Activated CD8-positive, alpha-beta T cell treated with anti-CD3 and anti-CD28 coated beads for 36 hours (primary cell): ENCODE measurements around the gene KCNMA1. TPM values are rescaled to one million over a fixed set of nuclear protein-coding genes. Genes with fewer than 3 reads are reported as not detected.

Experiments
- ATAC-seq: fragments of 200-7000 bp; cut with Tn5 transposase; one replicate; pipeline ENCODE4 v1.10.0; 2021; ENCODE audit warnings: mild to moderate bottlenecking, moderate library complexity
- CTCF ChIA-PET: fragments of 350-600 bp; sonication (Branson Sonifier 250); formaldehyde crosslinking; loops from one replicate; lab custom pipeline; 2021; ENCODE audit warnings: antibody characterized with exemption; lab: Charles Lee
- POLR2A ChIA-PET: fragments of 350-600 bp; sonication (Branson Sonifier 250); formaldehyde crosslinking; loops from one replicate; lab custom pipeline; 2021; ENCODE audit warnings: antibody characterized with exemption; lab: Charles Lee
- DNase-seq: peaks from one replicate; pipeline ENCODE4 v3.0.0-alpha.2; 2020
- H3K27ac Mint-ChIP-seq: one replicate; pipeline ENCODE4 v1.8.0; 2021; ENCODE audit warnings: mild to moderate bottlenecking, mixed read lengths
- H3K27me3 Mint-ChIP-seq: one replicate; pipeline ENCODE4 v1.8.0; 2021; ENCODE audit warnings: mixed read lengths
- H3K36me3 Mint-ChIP-seq: one replicate; pipeline ENCODE4 v1.8.0; 2021; ENCODE audit warnings: low read depth, mixed read lengths
- H3K4me1 Mint-ChIP-seq: one replicate; pipeline ENCODE4 v1.8.0; 2021; ENCODE audit warnings: low read depth, mixed read lengths
- H3K4me3 Mint-ChIP-seq: one replicate; pipeline ENCODE4 v1.8.0; 2021; ENCODE audit warnings: mild to moderate bottlenecking, moderate library complexity, mixed read lengths
- H3K9me3 Mint-ChIP-seq: one replicate; pipeline ENCODE4 v1.8.0; 2021; ENCODE audit warnings: mixed read lengths
- intact Hi-C: fragments of 100-400 bp; cut with micrococcal nuclease; formaldehyde crosslinking; loops from one replicate; pipeline ENCODE4 v1.10.0; 2022
- total RNA-seq, 2 experiments: library from RNA; stranded (reverse); gene quantifications; one replicate each; pipeline ENCODE4 v1.2.3, GENCODE V29; 2021
- TF ChIP-seq, protein P1 (sequence below): fragments of 200-600 bp; IDR thresholded peaks from one replicate; pipeline ENCODE4 v1.8.0; 2022; ENCODE audit warnings: antibody characterized with exemption, mild to moderate bottlenecking

Gene KCNMA1
- total RNA-seq, 2 experiments from 2014 or later: 0.18 TPM; not detected in 1

DNA sequence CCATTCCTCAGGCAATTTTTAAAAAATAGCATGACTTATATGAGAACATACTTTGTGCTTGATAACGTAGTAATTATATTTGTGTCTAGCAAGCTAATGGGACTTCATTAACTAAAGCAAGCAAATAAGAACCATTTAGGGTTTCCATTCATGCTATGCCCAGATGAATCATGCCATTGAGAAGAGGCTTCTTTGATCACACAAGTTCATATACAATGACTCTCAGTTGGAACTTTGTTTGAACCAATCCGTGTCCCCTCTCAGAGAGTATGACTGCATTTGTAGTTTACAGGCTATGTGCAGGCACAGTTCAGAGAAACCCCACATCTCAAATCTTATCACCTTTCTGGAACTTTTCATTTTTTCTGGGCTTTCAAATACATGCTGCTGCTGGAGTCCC is 614.2 kb downstream of the KCNMA1 start:
- Mint-ChIP-seq H3K27me3 (peaks cover 3% of the 10 kb centered on the region), H3K27ac (no peak overlapping the region), H3K4me3 (no peak overlapping the region), H3K9me3 (no peaks in the 10 kb centered on the region), H3K36me3 (no peaks in the 10 kb centered on the region), H3K4me1 (no peaks in the 10 kb centered on the region)
- ChIA-PET CTCF (no interaction called here), POLR2A (no interaction called here)
- TF ChIP-seq, protein P1, sequence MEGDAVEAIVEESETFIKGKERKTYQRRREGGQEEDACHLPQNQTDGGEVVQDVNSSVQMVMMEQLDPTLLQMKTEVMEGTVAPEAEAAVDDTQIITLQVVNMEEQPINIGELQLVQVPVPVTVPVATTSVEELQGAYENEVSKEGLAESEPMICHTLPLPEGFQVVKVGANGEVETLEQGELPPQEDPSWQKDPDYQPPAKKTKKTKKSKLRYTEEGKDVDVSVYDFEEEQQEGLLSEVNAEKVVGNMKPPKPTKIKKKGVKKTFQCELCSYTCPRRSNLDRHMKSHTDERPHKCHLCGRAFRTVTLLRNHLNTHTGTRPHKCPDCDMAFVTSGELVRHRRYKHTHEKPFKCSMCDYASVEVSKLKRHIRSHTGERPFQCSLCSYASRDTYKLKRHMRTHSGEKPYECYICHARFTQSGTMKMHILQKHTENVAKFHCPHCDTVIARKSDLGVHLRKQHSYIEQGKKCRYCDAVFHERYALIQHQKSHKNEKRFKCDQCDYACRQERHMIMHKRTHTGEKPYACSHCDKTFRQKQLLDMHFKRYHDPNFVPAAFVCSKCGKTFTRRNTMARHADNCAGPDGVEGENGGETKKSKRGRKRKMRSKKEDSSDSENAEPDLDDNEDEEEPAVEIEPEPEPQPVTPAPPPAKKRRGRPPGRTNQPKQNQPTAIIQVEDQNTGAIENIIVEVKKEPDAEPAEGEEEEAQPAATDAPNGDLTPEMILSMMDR: no peak
- ATAC-seq (no peak), DNase-seq (no peak)
- intact Hi-C loops: no loop called here

DNA sequence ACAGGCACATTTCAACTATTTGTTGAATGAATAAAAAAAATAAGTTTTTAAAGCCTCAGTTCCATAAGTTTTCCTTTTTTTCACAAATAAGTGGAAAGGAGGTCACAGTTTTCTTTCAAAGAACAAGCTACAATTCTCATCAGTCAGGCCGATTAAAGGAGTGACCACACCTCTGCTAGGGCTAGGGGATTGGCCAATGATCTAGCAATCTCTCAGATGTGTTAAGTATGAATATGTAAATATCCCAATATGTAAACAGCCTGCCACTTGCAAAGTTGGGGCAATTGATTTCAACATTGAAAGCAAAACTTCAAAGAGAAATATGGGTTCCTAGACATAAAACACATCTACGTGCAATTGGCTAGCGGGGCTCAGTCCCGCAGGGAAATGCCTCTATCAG is 614.9 kb downstream of the KCNMA1 start:
- TF ChIP-seq, protein P1: no peak
- ChIA-PET POLR2A (no interaction called here), CTCF (no interaction called here)
- H3K36me3 Mint-ChIP-seq: no peaks in the 10 kb centered on the region
- intact Hi-C loops: no loop called here
- no peak overlapping the region for H3K4me3 Mint-ChIP-seq
- no peaks in the 10 kb centered on the region for H3K4me1 Mint-ChIP-seq
- H3K9me3 Mint-ChIP-seq: no peaks in the 10 kb centered on the region
- no peak overlapping the region for H3K27ac Mint-ChIP-seq
- ATAC-seq (no peak), DNase-seq (no peak)
- no peaks in the 10 kb centered on the region for H3K27me3 Mint-ChIP-seq

DNA sequence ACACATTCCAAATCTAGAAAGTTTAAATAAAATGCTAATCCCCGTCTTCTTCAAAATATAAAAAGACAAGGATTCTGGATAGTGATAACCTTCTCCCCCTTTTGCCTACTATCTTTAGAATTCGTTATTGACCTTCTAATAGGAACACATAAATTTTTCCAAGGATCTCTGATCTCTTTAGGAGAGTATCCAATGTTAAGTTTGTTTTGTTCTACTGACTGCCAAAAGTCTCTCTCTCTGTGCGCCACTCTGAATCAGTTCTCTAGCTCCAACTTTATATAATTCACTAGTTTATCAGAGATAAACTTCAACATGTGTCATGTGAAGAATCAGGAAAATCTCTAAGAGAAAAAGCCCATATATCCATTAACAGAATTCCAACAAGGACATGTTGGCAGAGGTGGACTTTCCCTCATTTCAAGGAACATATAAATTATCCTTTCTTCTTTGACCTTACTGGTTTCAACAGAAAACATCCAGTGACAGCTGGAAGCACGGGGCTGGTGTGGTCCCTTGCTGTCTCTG is 615.6 kb downstream of the KCNMA1 start:
- ChIA-PET POLR2A (no interaction called here), CTCF (no interaction called here)
- Mint-ChIP-seq H3K27me3 (no peaks in the 10 kb centered on the region), H3K4me3 (no peak overlapping the region), H3K4me1 (no peaks in the 10 kb centered on the region), H3K27ac (no peak overlapping the region), H3K36me3 (no peaks in the 10 kb centered on the region), H3K9me3 (no peaks in the 10 kb centered on the region)
- ATAC-seq (no peak), DNase-seq (no peak)
- intact Hi-C loops: no loop called here
- TF ChIP-seq, protein P1: no peak

DNA sequence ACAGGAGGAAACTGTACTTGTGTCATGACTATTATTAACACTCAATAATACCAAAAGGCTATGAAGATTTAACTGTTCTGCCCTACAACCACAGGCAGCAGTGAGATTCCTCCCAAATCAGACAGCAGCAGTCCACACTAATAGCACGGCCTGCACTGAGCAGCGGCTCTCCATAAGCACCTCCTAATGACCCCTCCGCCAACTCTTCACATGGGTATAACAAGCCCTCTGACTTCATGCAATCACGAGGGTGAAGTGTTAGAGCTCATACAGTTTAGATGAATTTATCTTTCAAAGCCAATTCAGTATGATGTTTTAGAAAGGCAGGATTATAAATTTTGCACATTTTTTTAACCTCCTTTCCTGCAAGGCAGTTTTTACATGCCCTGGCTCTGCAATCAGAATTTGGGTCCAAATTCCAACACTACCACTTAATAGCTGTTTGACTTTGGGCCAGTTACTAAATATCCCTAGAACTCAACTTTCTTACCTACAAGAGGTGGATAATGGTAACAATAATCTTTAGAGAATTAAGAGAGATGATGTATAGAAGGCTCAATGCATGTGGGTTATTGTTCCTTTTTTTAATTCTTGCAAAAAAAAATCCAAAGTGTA is 617.1 kb downstream of the KCNMA1 start:
- Mint-ChIP-seq H3K4me3 (no peak overlapping the region), H3K36me3 (no peaks in the 10 kb centered on the region), H3K27ac (no peak overlapping the region), H3K4me1 (no peaks in the 10 kb centered on the region), H3K27me3 (peaks cover 2% of the 10 kb centered on the region), H3K9me3 (no peaks in the 10 kb centered on the region)
- intact Hi-C loops: no loop called here
- POLR2A ChIA-PET: no interaction called here
- TF ChIP-seq, protein P1: no peak
- CTCF ChIA-PET: no interaction called here
- DNase-seq (no peak), ATAC-seq (no peak)

DNA sequence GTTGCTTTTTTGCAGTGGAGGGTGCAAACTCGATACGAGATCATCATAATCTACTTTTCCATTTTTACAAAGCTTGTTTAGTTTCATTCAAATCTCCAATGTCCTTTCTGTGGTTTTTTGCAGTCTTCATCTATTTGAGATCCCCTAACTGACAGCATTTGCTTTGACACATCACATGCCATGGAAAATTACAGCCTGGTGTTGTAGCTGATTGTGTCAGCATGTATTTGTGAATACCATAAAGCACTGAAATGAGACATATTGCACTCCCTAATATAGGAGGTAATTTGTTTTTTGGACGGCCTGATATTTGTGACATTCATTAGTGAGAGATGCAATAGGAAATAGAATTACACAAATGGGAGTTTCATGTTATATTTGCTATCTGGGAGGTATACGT is 620.8 kb downstream of the KCNMA1 start:
- DNase-seq: no peak
- ChIA-PET POLR2A (no interaction called here), CTCF (interaction anchor here (3.9 kb wide), 1 partner anchor 11 kb away, joined by 17 read pairs; no protein-coding TSS in a partner anchor)
- Mint-ChIP-seq H3K9me3 (no peaks in the 10 kb centered on the region), H3K27ac (no peak overlapping the region), H3K4me1 (no peaks in the 10 kb centered on the region), H3K36me3 (no peaks in the 10 kb centered on the region), H3K4me3 (no peak overlapping the region), H3K27me3 (peaks cover 2% of the 10 kb centered on the region)
- no peak for ATAC-seq
- intact Hi-C loops: loop anchor here (10.0 kb wide), 1 partner anchor 98 kb away; no protein-coding TSS in a partner anchor
- TF ChIP-seq, protein P1: no peak
